H7 (cell line): Measurements from ENCODE around the gene LIN9. TPM values are rescaled to one million over a fixed set of nuclear protein-coding genes. Genes with fewer than 3 reads are reported as not detected.

Experiments used
- DNase-seq: peaks from one replicate; pipeline ENCODE4 v3.0.0; 2012
- H3K27me3 ChIP-seq: 2 replicates; pipeline ENCODE4 v1.6.0; 2011; ENCODE audit warnings: mild to moderate bottlenecking, low read length; ENCODE audit not compliant: control insufficient read depth, insufficient read depth
- H3K36me3 ChIP-seq: replicated peaks from 2 replicates; pipeline ENCODE4 v1.5.1; 2011; ENCODE audit warnings: low read length; ENCODE audit not compliant: control insufficient read depth, insufficient read depth
- H3K4me3 ChIP-seq: 2 replicates; pipeline ENCODE4 v1.5.1; 2011; ENCODE audit warnings: low read depth, mild to moderate bottlenecking, control low read depth, low read length, moderate library complexity; ENCODE audit not compliant: insufficient read depth
- total RNA-seq: library from RNA; depleted of rRNA; stranded (reverse); fragments of >200 nt; shearing (Covaris generic); gene quantifications from 2 replicates; pipeline ENCODE4 v1.2.3, GENCODE V29; 2014

The LIN9 gene
- total RNA-seq, 1 experiment from 2014 or later = 19.9 TPM

DNA sequence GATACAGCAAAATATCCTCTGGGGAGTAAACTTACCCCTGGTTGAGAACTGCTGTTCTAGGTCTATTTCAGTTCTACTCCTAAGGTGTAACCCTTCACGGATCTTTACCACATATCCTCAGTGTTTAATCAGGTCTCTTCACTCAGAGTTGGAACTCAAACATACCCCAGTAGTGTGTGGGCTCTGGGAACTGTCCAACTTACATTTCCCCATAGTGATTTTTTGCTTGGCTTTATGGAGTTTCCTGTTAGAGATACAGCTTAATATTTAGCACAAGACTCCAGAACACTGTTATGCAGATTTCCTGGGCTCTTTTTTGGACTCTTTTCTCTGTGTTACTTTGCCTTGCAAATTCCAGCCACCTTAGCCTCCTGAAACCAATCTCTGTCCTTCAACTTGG, 26.7 kb upstream of the LIN9 start:
- H3K36me3 ChIP-seq = no peaks in the 10 kb centered on the region
- H3K4me3 ChIP-seq = no peak overlapping the region
- DNase-seq = no peak
- no peaks in the 10 kb centered on the region for H3K27me3 ChIP-seq

DNA sequence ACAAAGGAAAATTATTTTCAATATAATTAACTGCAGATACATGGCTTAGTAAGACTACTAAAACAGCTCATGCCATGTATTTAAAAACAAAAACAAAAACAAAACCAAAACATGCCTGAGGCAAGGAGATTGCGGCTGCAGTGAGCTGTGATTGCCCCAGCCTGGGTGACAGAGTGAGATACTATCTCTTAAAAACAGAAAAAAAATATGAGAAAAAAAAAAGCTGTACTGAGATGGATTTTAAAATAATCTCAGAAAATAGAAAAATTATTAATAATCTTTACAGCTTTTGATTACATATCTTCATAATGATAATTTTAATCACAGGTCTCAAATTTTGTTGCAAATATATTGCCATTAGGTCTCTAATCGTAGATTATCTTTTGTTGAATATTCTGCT, 24.0 kb upstream of the LIN9 start:
- no peak for DNase-seq
- H3K36me3 ChIP-seq = no peaks in the 10 kb centered on the region
- no peak overlapping the region for H3K4me3 ChIP-seq
- H3K27me3 ChIP-seq = no peaks in the 10 kb centered on the region

DNA sequence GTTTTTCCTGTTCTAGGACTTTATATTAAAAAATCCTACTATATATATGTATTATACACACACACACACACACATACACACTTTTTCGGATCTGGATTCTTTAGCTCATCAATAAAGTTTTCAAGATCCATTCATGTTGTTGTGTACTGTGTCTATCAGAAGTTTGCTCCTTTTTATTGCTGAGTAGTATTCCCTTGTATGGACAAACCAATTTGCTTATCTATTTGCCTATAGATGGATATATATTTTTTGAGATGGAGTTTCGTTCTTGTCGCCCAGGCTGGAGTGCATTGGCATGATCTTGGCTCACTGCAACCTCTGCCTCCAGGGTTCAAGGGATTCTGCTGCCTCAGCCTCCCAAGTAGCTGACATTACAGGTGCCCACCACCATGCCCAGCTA, 20.3 kb upstream of the LIN9 start:
- no peaks in the 10 kb centered on the region for H3K36me3 ChIP-seq
- no peak overlapping the region for H3K4me3 ChIP-seq
- no peak for DNase-seq
- no peaks in the 10 kb centered on the region for H3K27me3 ChIP-seq

GRCh38 chr1:226327761-226328162, 18.8 kb upstream of the LIN9 start:
- DNase-seq = no peak
- H3K27me3 ChIP-seq = no peaks in the 10 kb centered on the region
- no peaks in the 10 kb centered on the region for H3K36me3 ChIP-seq
- no peak overlapping the region for H3K4me3 ChIP-seq

DNA sequence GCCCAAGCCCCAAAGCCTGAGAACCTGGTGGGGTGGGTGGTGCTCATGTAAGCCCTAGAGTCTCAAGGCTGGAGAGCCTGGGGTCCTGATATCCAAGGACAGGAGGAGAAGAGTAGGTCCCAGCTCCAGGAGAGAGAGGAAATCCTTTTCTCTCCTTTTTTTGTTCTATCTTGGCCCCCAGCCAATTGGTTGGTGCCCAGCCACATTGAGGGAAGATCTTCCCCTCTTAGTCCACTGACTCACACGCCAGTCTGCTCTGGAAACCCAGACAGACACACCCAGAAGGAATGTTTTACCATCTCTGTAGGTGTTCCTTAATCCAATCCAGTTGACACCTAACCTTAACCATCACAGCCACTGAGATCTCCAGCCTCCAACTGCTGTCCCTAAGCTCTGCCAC, 16.2 kb upstream of the LIN9 start:
- Histone ChIP-seq H3K36me3 (no peaks in the 10 kb centered on the region), H3K27me3 (no peaks in the 10 kb centered on the region), H3K4me3 (no peak overlapping the region)
- no peak for DNase-seq

DNA sequence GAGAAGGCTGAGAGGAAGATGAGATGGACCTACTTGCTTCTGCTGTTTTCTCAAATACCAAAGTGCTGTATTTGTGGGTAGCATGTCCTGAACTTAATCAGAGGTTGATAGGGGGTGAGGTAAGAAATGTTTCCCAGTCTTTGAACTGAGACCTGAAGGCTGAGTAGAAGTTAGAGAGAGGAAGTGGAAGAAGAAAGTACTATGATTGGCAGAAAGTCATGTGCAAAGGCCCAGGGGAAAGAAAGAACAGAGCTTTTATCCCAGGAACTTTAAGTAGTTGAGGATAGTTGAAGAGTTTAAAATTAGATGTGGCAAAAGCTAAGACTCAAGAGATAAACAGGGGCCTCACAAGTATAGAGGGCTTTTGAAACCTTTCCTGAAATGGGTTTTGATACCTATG, 15.5 kb upstream of the LIN9 start:
- Histone ChIP-seq H3K4me3 (no peak overlapping the region), H3K27me3 (no peaks in the 10 kb centered on the region), H3K36me3 (no peaks in the 10 kb centered on the region)
- DNase-seq = no peak

GRCh38 chr1:226322986-226323385, 14.0 kb upstream of the LIN9 start:
- Histone ChIP-seq H3K27me3 (no peaks in the 10 kb centered on the region), H3K4me3 (no peak overlapping the region), H3K36me3 (no peaks in the 10 kb centered on the region)
- DNase-seq = no peak

DNA sequence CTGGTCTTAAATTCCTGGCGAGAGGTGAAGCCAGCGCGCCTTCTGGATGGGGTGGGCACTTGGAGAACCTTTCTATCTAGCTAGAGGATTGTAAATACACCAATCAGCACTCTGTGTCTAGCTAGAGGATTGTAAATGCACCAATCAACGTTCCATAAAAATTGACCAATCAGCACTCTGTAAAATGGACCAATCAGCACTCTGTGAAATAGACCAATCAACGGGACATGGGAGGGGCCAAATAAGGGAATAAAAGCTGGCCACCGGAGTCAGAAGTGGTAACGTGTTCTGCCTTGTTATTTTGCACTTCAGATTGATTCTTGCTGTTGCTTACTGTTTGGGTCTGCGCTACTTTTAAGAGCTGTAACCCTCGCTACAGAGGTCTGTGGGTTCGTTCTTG, 12.0 kb upstream of the LIN9 start:
- no peak for DNase-seq
- Histone ChIP-seq H3K36me3 (no peaks in the 10 kb centered on the region), H3K4me3 (no peak overlapping the region), H3K27me3 (no peaks in the 10 kb centered on the region; the same call in 1 of the 2 replicates)

- no peak for DNase-seq
- Histone ChIP-seq H3K36me3 (no peaks in the 10 kb centered on the region), H3K27me3 (no peaks in the 10 kb centered on the region; the same call in 1 of the 2 replicates), H3K4me3 (no peak overlapping the region)
These were observed 9.5 kb upstream of the LIN9 start for GRCh38 chr1:226318471-226318870.

GRCh38 chr1:226314055-226314454, 5.1 kb upstream of the LIN9 start:
- Histone ChIP-seq H3K4me3 (no peak overlapping the region), H3K27me3 (peaks cover 4% of the 10 kb centered on the region), H3K36me3 (no peaks in the 10 kb centered on the region)
- DNase-seq = no peak

- no peaks in the 10 kb centered on the region for H3K36me3 ChIP-seq
- H3K4me3 ChIP-seq = no peak overlapping the region
- DNase-seq = no peak
- H3K27me3 ChIP-seq = peaks cover 4% of the 10 kb centered on the region
These were observed 3.1 kb upstream of the LIN9 start for GRCh38 chr1:226312065-226312464.

DNA sequence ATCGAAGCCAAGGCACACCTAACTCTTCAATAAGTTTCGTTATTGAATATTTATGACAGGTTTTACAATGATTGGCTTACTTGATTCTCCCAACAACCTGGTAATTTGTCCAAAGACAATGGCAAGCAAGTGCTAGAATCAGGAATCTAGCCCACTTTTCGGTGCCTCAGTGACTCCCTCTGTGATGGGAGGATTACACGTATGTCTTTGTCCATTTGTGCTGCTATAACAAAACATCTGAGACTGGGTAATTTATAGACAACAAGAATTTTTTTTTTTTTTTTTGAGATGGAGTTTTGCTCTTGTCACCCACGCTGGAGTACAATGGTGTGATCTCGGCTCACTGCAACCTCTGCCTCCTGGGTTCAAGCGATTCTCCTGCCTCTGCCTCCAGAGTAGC, 2.4 kb upstream of the LIN9 start:
- H3K36me3 ChIP-seq = no peaks in the 10 kb centered on the region
- peaks cover 4% of the 10 kb centered on the region for H3K27me3 ChIP-seq
- no peak for DNase-seq
- no peak overlapping the region for H3K4me3 ChIP-seq

- Histone ChIP-seq H3K36me3 (no peaks in the 10 kb centered on the region), H3K4me3 (no peak overlapping the region), H3K27me3 (peaks cover 4% of the 10 kb centered on the region)
- no peak for DNase-seq
These were observed 1.8 kb upstream of the LIN9 start for GRCh38 chr1:226310637-226311195.

- H3K27me3 ChIP-seq = peaks cover 4% of the 10 kb centered on the region
- no peak overlapping the region for H3K4me3 ChIP-seq
- peak; percentile 26 for DNase-seq
- H3K36me3 ChIP-seq = no peaks in the 10 kb centered on the region
These were observed 1.2 kb upstream of the LIN9 start for GRCh38 chr1:226310245-226310540.

- peak; percentile 20 for DNase-seq
- peaks cover 4% of the 10 kb centered on the region for H3K27me3 ChIP-seq
- H3K36me3 ChIP-seq = no peaks in the 10 kb centered on the region
- peak overlapping the region; percentile 98 for H3K4me3 ChIP-seq
These were observed 657 bp upstream of the LIN9 start for GRCh38 chr1:226309398-226310244.
